HL-60 (cell line): ENCODE data around the gene SOX6.

Source experiments
- TF ChIP-seq, protein P1 (sequence below): IDR thresholded peaks from one replicate; pipeline ENCODE4 v1.5.1; 2011; ENCODE audit warnings: low read length, control low read depth, inconsistent platforms; ENCODE audit not compliant: insufficient read depth
- TF ChIP-seq, protein P2 (sequence below): IDR thresholded peaks from 2 replicates; pipeline ENCODE4 v1.6.1; 2012; ENCODE audit warnings: low read depth; ENCODE audit not compliant: insufficient replicate concordance

DNA sequence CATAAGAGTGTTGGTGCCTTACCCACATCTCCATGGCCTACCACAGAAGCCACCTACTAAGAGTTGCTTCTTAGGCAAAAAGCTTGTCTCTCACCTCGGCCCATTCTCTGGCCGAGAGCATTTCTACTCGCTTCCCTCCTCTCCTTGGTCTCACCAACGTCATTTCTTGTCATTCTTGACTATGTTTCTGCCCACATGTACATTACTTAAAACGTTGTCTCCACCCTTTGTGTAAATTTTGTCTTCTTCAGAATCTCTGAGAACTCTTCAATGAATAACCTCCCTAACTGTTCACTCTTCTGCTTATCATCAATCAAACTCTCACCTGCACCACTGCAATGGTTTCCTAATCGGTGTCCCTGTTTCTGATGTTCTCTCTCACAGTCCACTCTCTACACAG is 20.1 kb downstream of the SOX6 start:
- TF ChIP-seq, protein P1, sequence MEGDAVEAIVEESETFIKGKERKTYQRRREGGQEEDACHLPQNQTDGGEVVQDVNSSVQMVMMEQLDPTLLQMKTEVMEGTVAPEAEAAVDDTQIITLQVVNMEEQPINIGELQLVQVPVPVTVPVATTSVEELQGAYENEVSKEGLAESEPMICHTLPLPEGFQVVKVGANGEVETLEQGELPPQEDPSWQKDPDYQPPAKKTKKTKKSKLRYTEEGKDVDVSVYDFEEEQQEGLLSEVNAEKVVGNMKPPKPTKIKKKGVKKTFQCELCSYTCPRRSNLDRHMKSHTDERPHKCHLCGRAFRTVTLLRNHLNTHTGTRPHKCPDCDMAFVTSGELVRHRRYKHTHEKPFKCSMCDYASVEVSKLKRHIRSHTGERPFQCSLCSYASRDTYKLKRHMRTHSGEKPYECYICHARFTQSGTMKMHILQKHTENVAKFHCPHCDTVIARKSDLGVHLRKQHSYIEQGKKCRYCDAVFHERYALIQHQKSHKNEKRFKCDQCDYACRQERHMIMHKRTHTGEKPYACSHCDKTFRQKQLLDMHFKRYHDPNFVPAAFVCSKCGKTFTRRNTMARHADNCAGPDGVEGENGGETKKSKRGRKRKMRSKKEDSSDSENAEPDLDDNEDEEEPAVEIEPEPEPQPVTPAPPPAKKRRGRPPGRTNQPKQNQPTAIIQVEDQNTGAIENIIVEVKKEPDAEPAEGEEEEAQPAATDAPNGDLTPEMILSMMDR = no peak
- TF ChIP-seq, protein P2, sequence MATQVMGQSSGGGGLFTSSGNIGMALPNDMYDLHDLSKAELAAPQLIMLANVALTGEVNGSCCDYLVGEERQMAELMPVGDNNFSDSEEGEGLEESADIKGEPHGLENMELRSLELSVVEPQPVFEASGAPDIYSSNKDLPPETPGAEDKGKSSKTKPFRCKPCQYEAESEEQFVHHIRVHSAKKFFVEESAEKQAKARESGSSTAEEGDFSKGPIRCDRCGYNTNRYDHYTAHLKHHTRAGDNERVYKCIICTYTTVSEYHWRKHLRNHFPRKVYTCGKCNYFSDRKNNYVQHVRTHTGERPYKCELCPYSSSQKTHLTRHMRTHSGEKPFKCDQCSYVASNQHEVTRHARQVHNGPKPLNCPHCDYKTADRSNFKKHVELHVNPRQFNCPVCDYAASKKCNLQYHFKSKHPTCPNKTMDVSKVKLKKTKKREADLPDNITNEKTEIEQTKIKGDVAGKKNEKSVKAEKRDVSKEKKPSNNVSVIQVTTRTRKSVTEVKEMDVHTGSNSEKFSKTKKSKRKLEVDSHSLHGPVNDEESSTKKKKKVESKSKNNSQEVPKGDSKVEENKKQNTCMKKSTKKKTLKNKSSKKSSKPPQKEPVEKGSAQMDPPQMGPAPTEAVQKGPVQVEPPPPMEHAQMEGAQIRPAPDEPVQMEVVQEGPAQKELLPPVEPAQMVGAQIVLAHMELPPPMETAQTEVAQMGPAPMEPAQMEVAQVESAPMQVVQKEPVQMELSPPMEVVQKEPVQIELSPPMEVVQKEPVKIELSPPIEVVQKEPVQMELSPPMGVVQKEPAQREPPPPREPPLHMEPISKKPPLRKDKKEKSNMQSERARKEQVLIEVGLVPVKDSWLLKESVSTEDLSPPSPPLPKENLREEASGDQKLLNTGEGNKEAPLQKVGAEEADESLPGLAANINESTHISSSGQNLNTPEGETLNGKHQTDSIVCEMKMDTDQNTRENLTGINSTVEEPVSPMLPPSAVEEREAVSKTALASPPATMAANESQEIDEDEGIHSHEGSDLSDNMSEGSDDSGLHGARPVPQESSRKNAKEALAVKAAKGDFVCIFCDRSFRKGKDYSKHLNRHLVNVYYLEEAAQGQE = no peak
